Stimulated activated CD8-positive, alpha-beta memory T cell treated with anti-CD3 and anti-CD28 coated beads, Interleukin-4, amount 100 ng/mL, for 24 hours (primary cell): Measurements from ENCODE around the gene EPS15.

Experiments used
- DNase-seq: peaks from one replicate; pipeline ENCODE4 v3.0.0-alpha.2; 2020; ENCODE audit warnings: low read depth

EPS15 gene

GRCh38 chr1:51314974-51315373 is 204.1 kb downstream of the EPS15 start:
- no peak for DNase-seq

GRCh38 chr1:51313961-51314777 is 204.9 kb downstream of the EPS15 start:
- no peak for DNase-seq

GRCh38 chr1:51313268-51313852 is 205.7 kb downstream of the EPS15 start:
- DNase-seq, result no peak

GRCh38 chr1:51312718-51313117 is 206.3 kb downstream of the EPS15 start:
- DNase-seq, result no peak

GRCh38 chr1:51311826-51312225 is 207.2 kb downstream of the EPS15 start:
- DNase-seq, result no peak

GRCh38 chr1:51310871-51311613 is 208.0 kb downstream of the EPS15 start:
- DNase-seq, result no peak

- no peak for DNase-seq
Observed at GRCh38 chr1:51309291-51309690, 209.8 kb downstream of the EPS15 start.

- no peak for DNase-seq
Observed at GRCh38 chr1:51308636-51309035, 210.4 kb downstream of the EPS15 start.

GRCh38 chr1:51306950-51307349 is 212.1 kb downstream of the EPS15 start:
- no peak for DNase-seq

GRCh38 chr1:51305371-51305823 is 213.7 kb downstream of the EPS15 start:
- DNase-seq, result no peak

GRCh38 chr1:51304360-51304759 is 214.7 kb downstream of the EPS15 start:
- no peak for DNase-seq
